Ishikawa (cell line): Measurements from ENCODE around the gene NHSL2.

Source experiments
- CEBPB ChIP-seq: IDR thresholded peaks from 2 replicates; pipeline ENCODE4 v1.6.1; 2012
- CREB1 ChIP-seq: IDR thresholded peaks from 2 replicates; pipeline ENCODE4 v1.6.1; 2012; ENCODE audit warnings: low read depth
- EGR1 ChIP-seq: IDR thresholded peaks from 2 replicates; pipeline ENCODE4 v1.6.1; 2012
- EP300 ChIP-seq: IDR thresholded peaks from 2 replicates; pipeline ENCODE4 v1.6.1; 2012; ENCODE audit warnings: borderline replicate concordance
- FOXM1 ChIP-seq: IDR thresholded peaks from 2 replicates; pipeline ENCODE4 v1.6.1; 2012; ENCODE audit warnings: low read depth, borderline replicate concordance
- NFIC ChIP-seq: IDR thresholded peaks from 2 replicates; pipeline ENCODE4 v1.6.1; 2012
- RAD21 ChIP-seq: IDR thresholded peaks from 2 replicates; pipeline ENCODE4 v1.6.1; 2012; ENCODE audit warnings: low read depth
- REST ChIP-seq: IDR thresholded peaks from 2 replicates; pipeline ENCODE4 v1.6.1; 2012; ENCODE audit warnings: low read depth, mild to moderate bottlenecking
- TAF1 ChIP-seq: IDR thresholded peaks from 2 replicates; pipeline ENCODE4 v1.6.1; 2012; ENCODE audit warnings: low read depth, mild to moderate bottlenecking
- TCF12 ChIP-seq: IDR thresholded peaks from 2 replicates; pipeline ENCODE4 v1.6.1; 2012; ENCODE audit warnings: low read depth
- YY1 ChIP-seq: IDR thresholded peaks from 2 replicates; pipeline ENCODE4 v1.6.1; 2012; ENCODE audit warnings: low read depth
- ZBTB7A ChIP-seq: IDR thresholded peaks from 2 replicates; pipeline ENCODE4 v1.6.1; 2012; ENCODE audit warnings: low read depth
- TF ChIP-seq, protein P1 (sequence below): IDR thresholded peaks from 2 replicates; pipeline ENCODE4 v1.6.1; 2012

GRCh38 chrX:72020788-72021187 is 110.1 kb downstream of the NHSL2 start:
- TF ChIP-seq CEBPB (no peak), TCF12 (no peak), EP300 (no peak), REST (no peak), EGR1 (no peak), RAD21 (no peak), FOXM1 (no peak), ZBTB7A (no peak), NFIC (no peak), TAF1 (no peak), CREB1 (no peak), YY1 (no peak)
- TF ChIP-seq, protein P1, sequence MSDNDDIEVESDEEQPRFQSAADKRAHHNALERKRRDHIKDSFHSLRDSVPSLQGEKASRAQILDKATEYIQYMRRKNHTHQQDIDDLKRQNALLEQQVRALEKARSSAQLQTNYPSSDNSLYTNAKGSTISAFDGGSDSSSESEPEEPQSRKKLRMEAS: no peak
